Caco-2 (cell line): ENCODE results near the gene DYNLL2. TPM values are rescaled to one million over a fixed set of nuclear protein-coding genes. Genes with fewer than 3 reads are reported as not detected.

Source experiments
- BruUV-seq: library from RNA; stranded (reverse); fragments of 400-500 nt; replicated peaks from 2 replicates; lab custom pipeline; 2021; lab: Mats Ljungman, UMichigan
- CTCF ChIA-PET: fragments of 300-600 bp; sonication (Branson Sonifier 250); formaldehyde crosslinking; loops from one replicate; lab custom pipeline; 2022; ENCODE audit warnings: antibody characterized with exemption; lab: Charles Lee
- POLR2A ChIA-PET: fragments of 300-600 bp; sonication (Branson Sonifier 250); formaldehyde crosslinking; loops from one replicate; lab custom pipeline; 2022; ENCODE audit warnings: antibody characterized with exemption; lab: Charles Lee
- DNase-seq, 2 experiments: peaks; one replicate each; pipeline versions ENCODE4 v3.0.0 to v3.0.0-alpha.2; 2020 to 2022
- H3K27me3 ChIP-seq: replicated peaks from 2 replicates; pipeline ENCODE4 v1.6.0; 2011; ENCODE audit warnings: low read length; ENCODE audit not compliant: control insufficient read depth, insufficient read depth
- H3K36me3 ChIP-seq: 2 replicates; pipeline ENCODE4 v1.5.1; 2011; ENCODE audit warnings: low read length; ENCODE audit not compliant: control insufficient read depth, insufficient read depth
- H3K4me1 ChIP-seq: fragments of 250-450 bp; sonication (Bioruptor Pico); 2 replicates; pipeline ENCODE4 v1.5.1; 2020; ENCODE audit warnings: mild to moderate bottlenecking
- H3K4me3 ChIP-seq: 2 replicates; pipeline ENCODE4 v1.5.1; 2011; ENCODE audit warnings: low read depth, mild to moderate bottlenecking, control low read depth, low read length
- H3K9me3 ChIP-seq: fragments of 250-450 bp; sonication (Bioruptor Pico); 2 replicates; pipeline ENCODE4 v1.5.1; 2020; ENCODE audit warnings: mild to moderate bottlenecking, moderate library complexity
- H3K27ac Mint-ChIP-seq: one replicate; pipeline ENCODE4 v1.8.0; 2022; ENCODE audit warnings: mixed read lengths; ENCODE audit not compliant: unreplicated experiment
- H3K27me3 Mint-ChIP-seq: one replicate; pipeline ENCODE4 v1.8.0; 2022; ENCODE audit warnings: mixed read lengths; ENCODE audit not compliant: insufficient read depth, unreplicated experiment
- H3K36me3 Mint-ChIP-seq: one replicate; pipeline ENCODE4 v1.8.0; 2022; ENCODE audit warnings: mild to moderate bottlenecking, mixed read lengths; ENCODE audit not compliant: insufficient read depth, unreplicated experiment
- H3K4me1 Mint-ChIP-seq: one replicate; pipeline ENCODE4 v1.8.0; 2022; ENCODE audit warnings: low read depth, mixed read lengths; ENCODE audit not compliant: unreplicated experiment
- H3K4me3 Mint-ChIP-seq: one replicate; pipeline ENCODE4 v1.8.0; 2022; ENCODE audit warnings: mild to moderate bottlenecking, moderate library complexity, mixed read lengths; ENCODE audit not compliant: unreplicated experiment
- H3K9me3 Mint-ChIP-seq: one replicate; pipeline ENCODE4 v1.8.0; 2022; ENCODE audit warnings: mixed read lengths; ENCODE audit not compliant: unreplicated experiment
- intact Hi-C: fragments of 100-400 bp; cut with micrococcal nuclease; formaldehyde crosslinking; loops from one replicate; pipeline ENCODE4 v1.10.0; 2022; ENCODE audit not compliant: unreplicated experiment
- total RNA-seq: library from RNA; stranded (reverse); gene quantifications from 2 replicates; pipeline ENCODE4 v1.2.3, GENCODE V29; 2022
- TF ChIP-seq, protein P1 (sequence below), 2 experiments: fragments of 200-600 bp in 1 of 2; IDR thresholded peaks; 1 replicate in 1 of 2; 2 replicates in 1 of 2; pipeline versions ENCODE4 v1.5.1 to v1.8.0; 2011 to 2022; ENCODE audit warnings: antibody characterized with exemption in 1 of 2, control low read depth in 1 of 2, inconsistent platforms in 1 of 2, low read depth in 1 of 2, low read length in 1 of 2, mild to moderate bottlenecking in 1 of 2, moderate library complexity in 1 of 2; ENCODE audit not compliant: insufficient read depth in 1 of 2, severe bottlenecking in 1 of 2, unreplicated experiment in 1 of 2

DYNLL2 gene
- total RNA-seq, 1 experiment from 2014 or later: 80.6 TPM

GRCh38 chr17:58105093-58105492 lies 21.9 kb downstream of the DYNLL2 start:
- Mint-ChIP-seq H3K27ac (no peak overlapping the region), H3K36me3 (no peaks in the 10 kb centered on the region), H3K4me3 (no peak overlapping the region), H3K27me3 (peaks cover 3% of the 10 kb centered on the region), H3K9me3 (peaks cover 10% of the 10 kb centered on the region), H3K4me1 (peaks cover 6% of the 10 kb centered on the region)
- Histone ChIP-seq H3K4me3 (no peak overlapping the region), H3K27me3 (no peaks in the 10 kb centered on the region), H3K36me3 (no peaks in the 10 kb centered on the region), H3K9me3 (peaks cover 8% of the 10 kb centered on the region), H3K4me1 (no peaks in the 10 kb centered on the region)
- ChIA-PET CTCF (no interaction called here), POLR2A (no interaction called here)
- TF ChIP-seq, protein P1, sequence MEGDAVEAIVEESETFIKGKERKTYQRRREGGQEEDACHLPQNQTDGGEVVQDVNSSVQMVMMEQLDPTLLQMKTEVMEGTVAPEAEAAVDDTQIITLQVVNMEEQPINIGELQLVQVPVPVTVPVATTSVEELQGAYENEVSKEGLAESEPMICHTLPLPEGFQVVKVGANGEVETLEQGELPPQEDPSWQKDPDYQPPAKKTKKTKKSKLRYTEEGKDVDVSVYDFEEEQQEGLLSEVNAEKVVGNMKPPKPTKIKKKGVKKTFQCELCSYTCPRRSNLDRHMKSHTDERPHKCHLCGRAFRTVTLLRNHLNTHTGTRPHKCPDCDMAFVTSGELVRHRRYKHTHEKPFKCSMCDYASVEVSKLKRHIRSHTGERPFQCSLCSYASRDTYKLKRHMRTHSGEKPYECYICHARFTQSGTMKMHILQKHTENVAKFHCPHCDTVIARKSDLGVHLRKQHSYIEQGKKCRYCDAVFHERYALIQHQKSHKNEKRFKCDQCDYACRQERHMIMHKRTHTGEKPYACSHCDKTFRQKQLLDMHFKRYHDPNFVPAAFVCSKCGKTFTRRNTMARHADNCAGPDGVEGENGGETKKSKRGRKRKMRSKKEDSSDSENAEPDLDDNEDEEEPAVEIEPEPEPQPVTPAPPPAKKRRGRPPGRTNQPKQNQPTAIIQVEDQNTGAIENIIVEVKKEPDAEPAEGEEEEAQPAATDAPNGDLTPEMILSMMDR (IDR thresholded peaks at IDR 0.05; ENCODE audit: insufficient read depth in 1 of 2, low read depth in 1 of 2, low read length in 1 of 2, severe bottlenecking in 1 of 2, unreplicated experiment in 1 of 2): no peak
- intact Hi-C loops: no loop called here
- DNase-seq: no peak
- no TSS peak for BruUV-seq

- no peaks in the 10 kb centered on the region for H3K27me3 ChIP-seq
- no TSS peak for BruUV-seq
- H3K27ac Mint-ChIP-seq: no peak overlapping the region
- peaks cover 3% of the 10 kb centered on the region for H3K27me3 Mint-ChIP-seq
- H3K36me3 ChIP-seq: no peaks in the 10 kb centered on the region
- ChIA-PET POLR2A (no interaction called here), CTCF (no interaction called here)
- no peak for DNase-seq
- H3K36me3 Mint-ChIP-seq: no peaks in the 10 kb centered on the region
- H3K9me3 Mint-ChIP-seq: peaks cover 10% of the 10 kb centered on the region
- peaks cover 8% of the 10 kb centered on the region for H3K9me3 ChIP-seq
- H3K4me1 ChIP-seq: no peaks in the 10 kb centered on the region
- intact Hi-C loops: no loop called here
- no peak overlapping the region for H3K4me3 Mint-ChIP-seq
- peaks cover 6% of the 10 kb centered on the region for H3K4me1 Mint-ChIP-seq
- TF ChIP-seq, protein P1 (IDR thresholded peaks at IDR 0.05; ENCODE audit: insufficient read depth in 1 of 2, low read depth in 1 of 2, low read length in 1 of 2, severe bottlenecking in 1 of 2, unreplicated experiment in 1 of 2): no peak
- no peak overlapping the region for H3K4me3 ChIP-seq
Measured at GRCh38 chr17:58107306-58107705, 24.1 kb downstream of the DYNLL2 start.

DNA sequence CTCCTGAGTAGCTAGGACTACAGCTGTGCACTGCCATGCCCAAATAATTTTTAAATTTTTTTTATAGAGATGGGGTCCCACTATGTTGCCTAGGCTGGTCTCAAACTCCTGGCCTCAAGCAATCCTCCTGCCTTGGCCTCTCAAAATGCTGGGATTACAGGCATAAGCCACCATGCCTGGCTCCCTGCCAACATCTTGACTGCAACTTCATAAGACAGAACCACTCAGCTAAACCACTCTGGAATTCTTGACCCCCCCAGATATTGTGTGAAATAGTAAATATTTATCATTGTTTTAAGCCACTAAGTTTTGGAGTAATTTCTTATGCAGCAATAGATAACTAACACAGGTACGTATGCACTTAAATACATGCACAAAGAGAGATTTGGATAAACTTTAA lies 26.0 kb downstream of the DYNLL2 start:
- Histone ChIP-seq H3K4me3 (no peak overlapping the region), H3K4me1 (no peaks in the 10 kb centered on the region), H3K27me3 (no peaks in the 10 kb centered on the region), H3K36me3 (no peaks in the 10 kb centered on the region), H3K9me3 (peaks cover 8% of the 10 kb centered on the region)
- intact Hi-C loops: no loop called here
- Mint-ChIP-seq H3K4me1 (no peaks in the 10 kb centered on the region), H3K36me3 (no peaks in the 10 kb centered on the region), H3K27me3 (peaks cover 3% of the 10 kb centered on the region), H3K4me3 (no peak overlapping the region), H3K27ac (no peak overlapping the region), H3K9me3 (peaks cover 10% of the 10 kb centered on the region)
- TF ChIP-seq, protein P1 (IDR thresholded peaks at IDR 0.05; ENCODE audit: insufficient read depth in 1 of 2, low read depth in 1 of 2, low read length in 1 of 2, severe bottlenecking in 1 of 2, unreplicated experiment in 1 of 2): no peak
- ChIA-PET CTCF (no interaction called here), POLR2A (no interaction called here)
- no TSS peak for BruUV-seq
- DNase-seq: no peak
